ENCODE measurements around the gene CAPN12.

Gene CAPN12

DNA sequence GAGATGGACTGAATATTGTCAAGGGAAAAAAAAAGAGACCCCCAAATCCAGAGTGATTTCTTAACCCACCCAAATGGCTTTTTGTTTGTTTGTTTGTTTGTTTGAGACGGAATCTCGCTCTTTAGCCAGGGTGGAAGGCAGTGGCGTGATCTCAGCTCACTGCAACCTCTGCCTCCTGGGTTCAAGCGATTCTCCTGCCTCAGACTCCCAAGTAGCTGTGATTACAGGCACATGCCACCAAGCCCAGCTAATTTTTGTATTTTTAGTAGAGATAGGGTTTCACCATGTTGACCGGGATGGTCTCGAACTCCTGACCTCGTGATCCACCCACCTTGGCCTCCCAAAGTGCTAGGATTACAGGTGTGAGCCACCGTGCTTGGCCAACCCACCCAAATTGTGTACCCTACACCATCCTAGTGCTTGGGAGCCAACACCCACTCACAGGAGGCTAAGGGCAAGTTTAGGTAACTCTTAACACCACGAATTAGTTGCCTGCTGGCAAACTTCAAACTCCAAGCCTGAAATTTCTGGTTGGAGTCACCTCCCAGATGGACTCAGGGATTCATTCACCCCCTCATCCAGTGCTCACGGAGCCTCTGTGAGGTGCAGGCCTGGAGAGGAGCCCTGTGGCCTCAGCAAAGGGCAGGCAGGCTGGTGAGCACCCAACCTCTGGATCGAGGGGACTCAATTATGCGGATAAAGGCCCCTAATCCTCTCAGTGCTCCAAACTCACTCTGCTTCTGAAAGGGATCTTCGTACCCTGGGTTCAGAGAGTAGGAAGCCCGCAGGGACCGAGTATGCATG lies 59.2 kb downstream of the CAPN12 start:
- TF ChIP-seq, protein P1, sequence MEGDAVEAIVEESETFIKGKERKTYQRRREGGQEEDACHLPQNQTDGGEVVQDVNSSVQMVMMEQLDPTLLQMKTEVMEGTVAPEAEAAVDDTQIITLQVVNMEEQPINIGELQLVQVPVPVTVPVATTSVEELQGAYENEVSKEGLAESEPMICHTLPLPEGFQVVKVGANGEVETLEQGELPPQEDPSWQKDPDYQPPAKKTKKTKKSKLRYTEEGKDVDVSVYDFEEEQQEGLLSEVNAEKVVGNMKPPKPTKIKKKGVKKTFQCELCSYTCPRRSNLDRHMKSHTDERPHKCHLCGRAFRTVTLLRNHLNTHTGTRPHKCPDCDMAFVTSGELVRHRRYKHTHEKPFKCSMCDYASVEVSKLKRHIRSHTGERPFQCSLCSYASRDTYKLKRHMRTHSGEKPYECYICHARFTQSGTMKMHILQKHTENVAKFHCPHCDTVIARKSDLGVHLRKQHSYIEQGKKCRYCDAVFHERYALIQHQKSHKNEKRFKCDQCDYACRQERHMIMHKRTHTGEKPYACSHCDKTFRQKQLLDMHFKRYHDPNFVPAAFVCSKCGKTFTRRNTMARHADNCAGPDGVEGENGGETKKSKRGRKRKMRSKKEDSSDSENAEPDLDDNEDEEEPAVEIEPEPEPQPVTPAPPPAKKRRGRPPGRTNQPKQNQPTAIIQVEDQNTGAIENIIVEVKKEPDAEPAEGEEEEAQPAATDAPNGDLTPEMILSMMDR (IDR thresholded peaks at IDR 0.05; ENCODE audit: control insufficient read depth, insufficient read depth, low read depth, low read length, missing control alignments), result no peak
- DNase-seq (ENCODE audit: low read depth), result no peak
- H3K4me3 ChIP-seq (ENCODE audit: control insufficient read depth, low read depth, low read length), result no peak overlapping the region

DNA sequence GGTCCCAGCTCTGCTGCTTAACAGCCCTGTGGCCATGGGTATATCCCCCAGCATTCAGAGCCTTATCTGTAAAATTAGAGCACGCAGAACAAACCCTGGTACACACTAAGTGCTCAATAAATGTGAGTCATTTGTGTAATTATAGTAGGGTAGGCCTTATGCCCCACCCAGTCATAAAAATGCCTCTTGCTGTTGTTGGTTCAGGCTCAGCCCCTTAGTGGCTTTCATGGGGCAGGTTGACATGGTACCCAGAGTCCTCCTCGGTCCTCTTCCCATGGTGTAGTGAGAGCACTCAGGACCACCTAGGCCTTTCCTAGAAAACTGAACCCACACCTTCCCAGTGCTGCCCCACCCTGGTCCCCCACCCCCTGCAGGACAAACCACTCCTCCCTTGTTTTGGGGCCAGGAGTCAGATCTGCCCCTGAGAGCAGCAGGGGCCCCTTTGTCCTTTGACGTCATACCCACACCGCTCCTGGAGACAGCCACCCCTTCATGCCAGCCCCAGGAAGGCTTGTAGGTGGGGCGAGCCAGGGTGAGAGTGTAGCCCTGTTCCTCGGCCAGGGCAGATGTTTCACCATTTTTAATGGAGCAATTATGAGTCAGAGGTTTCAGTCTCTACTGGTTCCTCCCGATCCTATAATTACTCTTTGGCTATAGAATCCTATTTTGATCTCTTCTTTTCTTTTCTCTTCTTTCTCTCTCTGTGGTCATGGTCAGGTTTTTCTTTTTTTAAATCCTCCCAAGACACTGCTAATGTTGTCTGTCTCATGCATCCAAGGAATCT lies 60.0 kb downstream of the CAPN12 start:
- TF ChIP-seq, protein P1 (IDR thresholded peaks at IDR 0.05; ENCODE audit: control insufficient read depth, insufficient read depth, low read depth, low read length, missing control alignments), result peak; percentile 11
- peak; percentile 69 for DNase-seq (ENCODE audit: low read depth)
- H3K4me3 ChIP-seq (ENCODE audit: control insufficient read depth, low read depth, low read length), result no peak overlapping the region; the same call in 1 of the 2 replicates

DNA sequence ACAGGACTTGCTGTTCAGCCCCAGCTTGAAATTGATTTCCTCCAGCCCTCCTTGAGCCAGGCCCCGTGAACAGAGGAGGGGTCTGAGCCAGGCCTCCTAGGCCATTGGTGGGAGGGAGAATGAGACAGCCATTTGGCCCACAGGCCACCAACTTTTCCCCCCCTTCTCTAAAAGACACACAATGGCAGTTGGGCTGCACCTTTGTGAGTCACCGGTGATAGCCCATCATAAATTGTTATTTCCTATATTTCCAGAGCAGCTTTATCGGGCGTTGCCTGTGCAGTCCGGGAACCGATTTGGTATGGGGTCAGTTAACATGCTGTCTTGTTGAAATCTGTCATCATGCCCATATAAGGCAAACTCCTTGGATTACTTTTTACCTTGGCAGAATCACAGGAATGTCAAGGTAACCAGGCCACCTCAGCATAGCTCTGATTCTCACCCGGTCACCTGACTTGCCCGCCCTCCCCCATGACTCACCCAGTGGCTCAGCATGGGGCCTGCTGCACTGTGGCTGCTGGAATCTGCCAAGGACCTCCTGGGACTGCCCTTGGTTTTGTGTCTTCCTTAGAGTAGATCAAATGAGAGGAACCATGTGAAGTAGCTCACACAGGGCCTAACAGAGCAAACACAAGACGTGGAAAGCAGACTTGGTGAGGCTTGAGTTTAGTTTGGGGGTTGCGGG lies 60.7 kb downstream of the CAPN12 start:
- TF ChIP-seq, protein P1 (IDR thresholded peaks at IDR 0.05; ENCODE audit: control insufficient read depth, insufficient read depth, low read depth, low read length, missing control alignments), result no peak
- DNase-seq (ENCODE audit: low read depth), result no peak
- no peak overlapping the region for H3K4me3 ChIP-seq (ENCODE audit: control insufficient read depth, low read depth, low read length)

DNA sequence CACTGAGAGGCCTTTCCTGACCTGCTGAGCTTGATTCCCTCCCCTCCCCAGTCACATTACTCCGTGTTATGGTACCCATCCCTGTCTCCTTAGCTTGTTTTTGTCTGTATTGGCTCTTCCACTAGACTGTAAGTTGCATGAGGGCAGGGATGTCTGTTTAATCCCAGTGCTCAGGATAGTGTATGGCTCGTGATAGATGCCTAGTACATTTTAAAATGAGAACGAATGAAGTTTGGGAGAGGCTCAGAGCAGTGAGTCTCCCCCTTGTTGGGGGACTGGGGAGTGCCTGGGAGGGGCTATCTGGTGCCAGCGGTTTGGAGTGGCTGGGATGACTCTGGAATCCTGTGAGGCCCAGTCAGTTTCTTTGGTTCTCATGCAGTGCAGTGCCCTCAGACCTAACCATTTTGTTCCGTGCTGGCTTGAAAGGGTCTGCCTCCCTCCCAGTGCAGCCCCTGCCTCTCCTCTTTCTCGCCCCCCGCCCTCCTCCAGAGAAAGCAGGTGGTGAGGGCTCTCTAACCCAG lies 61.3 kb downstream of the CAPN12 start:
- TF ChIP-seq, protein P1 (IDR thresholded peaks at IDR 0.05; ENCODE audit: control insufficient read depth, insufficient read depth, low read depth, low read length, missing control alignments), result no peak
- H3K4me3 ChIP-seq (ENCODE audit: control insufficient read depth, low read depth, low read length), result no peak overlapping the region
- no peak for DNase-seq (ENCODE audit: low read depth)

DNA sequence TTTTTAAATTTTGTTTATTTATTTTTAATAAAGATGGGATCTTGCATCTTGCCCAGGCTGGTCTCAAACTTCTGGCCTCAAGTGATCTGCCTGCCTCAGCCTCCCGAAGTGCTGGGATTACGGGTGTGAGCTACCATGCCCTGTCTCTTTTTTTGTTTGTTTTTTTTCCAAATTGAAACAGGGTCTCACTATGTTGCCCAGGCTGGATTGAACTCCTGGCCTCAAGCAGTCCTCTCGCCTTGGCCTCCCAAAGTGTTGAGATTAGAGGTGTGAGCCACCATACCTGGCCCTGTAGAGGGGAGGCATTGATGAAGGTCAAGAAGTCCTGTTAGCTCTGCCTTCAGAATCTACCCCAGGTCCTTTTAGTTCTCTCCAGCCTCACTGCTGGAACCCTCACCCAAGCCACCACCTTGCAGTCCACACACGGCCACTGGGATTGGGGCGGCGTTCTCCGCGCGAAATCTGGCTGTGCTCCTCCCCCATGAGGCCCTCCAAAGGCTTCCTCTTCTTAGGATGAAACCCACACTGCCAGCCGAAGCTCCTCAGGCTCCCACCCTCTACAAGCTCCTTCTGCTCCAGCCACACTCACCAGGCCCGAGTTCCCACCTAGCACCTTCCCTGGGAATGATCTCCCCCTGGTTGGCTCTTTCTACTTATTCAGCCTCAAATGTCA lies 61.9 kb downstream of the CAPN12 start:
- H3K4me3 ChIP-seq (ENCODE audit: control insufficient read depth, low read depth, low read length), result no peak overlapping the region
- DNase-seq (ENCODE audit: low read depth), result no peak
- TF ChIP-seq, protein P1 (IDR thresholded peaks at IDR 0.05; ENCODE audit: control insufficient read depth, insufficient read depth, low read depth, low read length, missing control alignments), result no peak
